Activated naive CD8-positive, alpha-beta T cell treated with anti-CD3 and anti-CD28 coated beads, Interleukin-2, amount 50 U/mL, for 24 hours (primary cell): ENCODE results near the gene RACK1.
"Not testable (repeated sequence)": the region's sequence is repeated elsewhere in the genome, so short reads cannot be mapped to it uniquely, and the experiment has no call there.

Source experiments
- ATAC-seq: fragments of 150-1000 bp; cut with Tn5 transposase; one replicate; pipeline ENCODE4 v1.10.0; 2021
- DNase-seq: peaks from one replicate; pipeline ENCODE4 v3.0.0; 2021
- H3K27ac Mint-ChIP-seq: one replicate; pipeline ENCODE4 v1.8.0; 2021; ENCODE audit warnings: mild to moderate bottlenecking, mixed read lengths
- H3K27me3 Mint-ChIP-seq: one replicate; pipeline ENCODE4 v1.8.0; 2021; ENCODE audit warnings: mixed read lengths
- H3K36me3 Mint-ChIP-seq: one replicate; pipeline ENCODE4 v1.8.0; 2021; ENCODE audit warnings: low read depth, mixed read lengths
- H3K4me1 Mint-ChIP-seq: one replicate; pipeline ENCODE4 v1.8.0; 2021; ENCODE audit warnings: mixed read lengths
- H3K4me3 Mint-ChIP-seq: one replicate; pipeline ENCODE4 v1.8.0; 2021; ENCODE audit warnings: mild to moderate bottlenecking, moderate library complexity, mixed read lengths
- H3K9me3 Mint-ChIP-seq: one replicate; pipeline ENCODE4 v1.8.0; 2021; ENCODE audit warnings: mixed read lengths

RACK1 gene

DNA sequence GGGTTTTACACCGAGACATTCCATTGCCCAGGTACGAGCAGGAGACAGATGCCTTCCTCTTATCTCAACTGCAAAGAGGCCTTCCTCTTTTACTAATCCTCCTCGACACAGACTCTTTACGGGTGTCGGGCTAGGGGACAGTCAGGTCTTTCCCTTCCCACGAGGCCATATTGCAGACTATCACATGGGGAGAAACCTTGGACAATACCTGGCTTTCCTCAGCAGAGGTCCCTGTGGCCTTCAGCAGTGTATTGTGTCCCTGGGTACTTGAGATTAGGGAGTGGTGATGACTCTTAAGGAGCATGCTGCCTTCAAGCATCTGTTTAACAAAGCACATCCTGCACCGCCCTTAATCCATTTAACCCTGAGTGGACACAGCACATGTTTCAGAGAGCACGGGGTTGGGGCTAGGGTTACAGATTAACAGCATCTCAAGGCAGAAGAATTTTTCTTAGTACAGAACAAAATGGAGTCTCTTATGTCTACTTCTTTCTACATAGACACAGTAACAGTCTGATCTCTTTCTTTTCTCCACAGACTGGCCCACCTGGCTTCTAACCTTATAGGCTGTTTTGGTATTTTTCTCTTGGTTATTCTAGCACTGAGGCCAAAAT, 23.7 kb upstream of the RACK1 start:
- ATAC-seq, H3K27me3 Mint-ChIP-seq, DNase-seq, H3K27ac Mint-ChIP-seq, H3K4me3 Mint-ChIP-seq, H3K9me3 Mint-ChIP-seq, H3K4me1 Mint-ChIP-seq: not testable (repeated sequence)
- H3K36me3 Mint-ChIP-seq, result peaks cover 12% of the 10 kb centered on the region

DNA sequence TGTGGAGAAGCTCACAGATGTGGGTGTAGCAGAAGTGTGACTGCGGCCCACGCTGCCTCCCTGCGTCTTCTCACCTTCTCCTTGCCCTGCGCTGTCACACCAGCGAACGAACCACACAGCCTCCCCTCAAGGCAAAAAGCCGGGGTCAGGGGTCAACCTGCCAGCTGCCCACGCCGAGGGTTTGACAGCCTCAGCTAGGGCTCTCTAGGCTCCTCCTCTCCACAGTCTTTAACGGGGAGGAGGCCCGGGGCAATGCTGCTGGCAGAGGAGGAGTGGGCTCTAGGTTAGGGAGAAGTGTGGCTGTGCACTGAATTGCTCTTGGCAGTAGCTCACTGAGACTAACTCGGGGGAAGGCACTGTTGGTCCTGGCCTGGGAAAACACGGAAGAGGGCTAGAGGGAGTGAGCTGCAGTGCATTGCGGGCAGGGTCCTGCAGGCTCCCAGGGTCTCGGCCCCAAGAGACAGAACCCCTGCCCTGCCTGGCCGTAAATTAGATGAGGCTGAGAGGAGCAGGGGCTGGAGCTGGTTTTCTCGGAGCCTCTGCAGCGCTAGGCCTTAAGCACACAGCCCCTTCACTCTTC, 21.5 kb upstream of the RACK1 start:
- no peak overlapping the region for H3K4me3 Mint-ChIP-seq
- no peaks in the 10 kb centered on the region for H3K27me3 Mint-ChIP-seq
- peaks cover 4% of the 10 kb centered on the region for H3K4me1 Mint-ChIP-seq
- no peaks in the 10 kb centered on the region for H3K9me3 Mint-ChIP-seq
- peaks cover 12% of the 10 kb centered on the region for H3K36me3 Mint-ChIP-seq
- H3K27ac Mint-ChIP-seq, result no peak overlapping the region
- ATAC-seq (no peak), DNase-seq (no peak)

DNA sequence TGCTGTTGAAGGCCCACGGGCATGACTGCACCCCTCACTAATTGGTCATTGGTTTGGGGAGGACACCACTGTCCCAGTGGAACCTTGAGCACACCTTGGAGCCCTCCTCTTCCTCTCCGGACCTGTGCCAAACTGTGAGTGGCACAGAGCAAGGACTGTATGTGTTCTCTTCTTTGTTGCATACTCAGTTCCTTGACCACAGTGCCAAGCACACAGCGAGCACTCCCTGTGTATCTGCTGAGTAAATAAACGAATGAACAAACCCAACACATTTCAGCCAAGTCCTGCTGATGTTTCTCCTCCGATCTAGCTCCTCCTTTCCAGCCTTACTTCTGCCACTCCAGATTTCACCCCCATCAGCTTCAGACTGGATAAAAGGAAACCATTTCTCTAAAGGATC, 19.9 kb upstream of the RACK1 start:
- ATAC-seq (no peak), DNase-seq (no peak)
- peaks cover 15% of the 10 kb centered on the region for H3K4me1 Mint-ChIP-seq
- peaks cover 12% of the 10 kb centered on the region for H3K36me3 Mint-ChIP-seq
- no peak overlapping the region for H3K4me3 Mint-ChIP-seq
- no peaks in the 10 kb centered on the region for H3K9me3 Mint-ChIP-seq
- H3K27ac Mint-ChIP-seq, result no peak overlapping the region
- H3K27me3 Mint-ChIP-seq, result no peaks in the 10 kb centered on the region

DNA sequence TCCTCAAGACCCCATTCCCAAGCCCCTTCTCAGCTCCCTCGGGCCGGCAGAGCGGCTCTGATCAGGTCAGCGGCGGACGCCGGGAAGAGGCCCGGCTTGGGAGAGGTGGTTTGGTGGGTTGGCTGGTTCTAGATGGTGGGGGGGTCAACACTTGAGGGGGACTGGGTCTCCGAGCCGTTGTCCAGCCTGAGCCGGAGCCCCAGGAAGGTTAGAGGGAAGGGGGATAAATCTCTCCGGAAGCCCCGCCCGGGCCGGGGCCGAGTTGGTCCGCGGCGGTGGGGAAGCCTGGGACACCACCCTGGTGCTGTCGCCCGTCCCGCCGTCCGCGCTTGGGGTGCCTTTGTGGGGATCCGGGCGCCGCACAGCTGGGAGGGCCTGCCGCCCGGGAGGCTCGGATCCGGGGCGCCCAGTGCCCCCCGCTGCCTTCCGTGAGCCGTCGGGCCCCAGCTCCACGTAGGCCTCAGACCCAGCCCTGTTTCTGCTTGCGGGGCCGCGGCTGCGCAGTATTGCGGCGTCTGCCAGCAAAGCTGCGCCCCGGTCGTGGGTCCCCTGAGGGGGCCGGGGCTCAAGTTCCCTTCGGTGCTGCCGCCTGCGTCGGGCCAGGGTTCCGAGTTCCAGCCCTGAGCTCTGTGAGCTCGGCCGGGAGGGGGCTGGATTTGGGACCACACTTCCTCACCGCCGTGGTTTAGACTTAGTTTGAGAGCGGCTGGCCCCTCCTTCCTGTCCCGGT, 17.8 kb upstream of the RACK1 start:
- peak overlapping the region; percentile 97 for H3K4me3 Mint-ChIP-seq
- no peaks in the 10 kb centered on the region for H3K27me3 Mint-ChIP-seq
- H3K27ac Mint-ChIP-seq, result peak overlapping the region; percentile 97
- DNase-seq, result peak; percentile 73
- peaks cover 34% of the 10 kb centered on the region for H3K4me1 Mint-ChIP-seq
- no peaks in the 10 kb centered on the region for H3K9me3 Mint-ChIP-seq
- peak; percentile 62 for ATAC-seq
- peaks cover 23% of the 10 kb centered on the region for H3K36me3 Mint-ChIP-seq

DNA sequence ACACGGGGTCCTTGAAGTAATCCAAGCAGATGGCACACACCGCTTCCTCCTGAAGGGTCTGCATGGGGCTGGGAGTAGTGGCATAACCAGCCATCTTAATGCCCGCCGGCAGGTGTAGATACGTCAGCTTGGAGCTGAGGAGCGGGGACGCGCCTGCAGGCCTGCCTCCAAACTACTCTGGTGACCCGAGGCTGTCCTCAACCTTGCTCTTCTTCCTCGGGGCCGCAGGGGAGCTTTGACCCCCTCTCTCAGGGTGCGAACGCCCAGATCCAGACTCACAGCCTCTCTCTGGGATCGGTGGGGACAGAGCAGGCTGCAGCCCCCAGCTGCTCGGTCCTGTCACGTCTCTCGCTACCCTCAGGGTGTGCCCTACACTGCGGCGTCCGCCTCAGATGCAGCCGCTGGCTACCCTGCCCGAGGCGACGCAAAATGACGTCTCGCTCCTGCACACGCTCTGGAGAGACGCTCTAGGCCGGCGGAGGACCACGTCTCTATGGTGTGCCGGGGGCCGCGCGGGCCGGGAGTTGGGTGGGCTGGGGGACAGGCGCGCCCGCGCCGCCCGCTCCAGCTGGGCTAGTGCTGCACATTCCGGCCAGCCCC, 17.1 kb upstream of the RACK1 start, which contains the start of gene TRIM52:
Gene TRIM52, minus strand, starts transcription at position 424 of the 600 bp plus-strand sequence. Its CDS starts 330 bp downstream, at position 94.
- Mint-ChIP-seq H3K27ac (peak within 1 kb of the TSS; percentile 97), H3K36me3 (peaks cover 28% of the 10 kb centered on the region), H3K9me3 (no peaks in the 10 kb centered on the region), H3K4me1 (peaks cover 40% of the 10 kb centered on the region), H3K27me3 (no peaks in the 10 kb centered on the region), H3K4me3 (peak within 1 kb of the TSS; percentile 97)
- peak; percentile 90 for ATAC-seq
- DNase-seq, result peak; percentile 90

DNA sequence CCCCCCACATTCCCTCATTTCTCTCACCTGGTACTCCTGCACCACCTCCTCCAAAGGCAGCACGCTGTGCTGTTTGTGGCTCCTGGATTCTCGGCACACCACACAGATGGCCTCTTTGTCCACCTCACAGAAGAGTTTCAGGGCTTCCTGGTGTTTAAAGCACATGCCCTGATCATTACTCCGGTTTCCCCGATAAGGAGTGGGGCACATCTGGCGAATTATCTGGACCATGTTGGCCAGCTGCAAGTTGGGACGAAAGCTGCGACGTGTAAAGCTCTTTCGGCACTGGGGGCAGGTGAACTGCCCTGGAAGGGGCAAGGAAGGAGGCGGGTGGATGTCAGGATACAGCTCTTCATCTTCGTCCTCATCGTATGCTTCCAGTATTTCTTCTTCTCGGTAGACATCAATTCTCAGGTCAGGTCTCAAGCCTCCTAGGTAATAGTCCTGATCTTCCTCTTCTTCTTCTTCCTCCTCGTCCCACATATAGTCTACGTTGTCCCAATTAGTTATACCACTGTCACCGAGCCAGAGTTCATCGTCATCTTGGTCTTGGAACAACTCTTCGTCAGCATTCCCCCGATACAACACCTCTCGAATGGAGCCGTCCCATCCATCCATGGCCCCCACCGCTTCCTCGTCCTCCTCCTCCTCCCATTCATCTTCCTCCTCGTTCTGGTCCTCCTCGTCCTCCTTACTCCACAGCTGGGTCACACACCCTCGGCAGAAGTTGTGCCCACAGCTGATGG, 16.4 kb upstream of the RACK1 start:
- H3K36me3 Mint-ChIP-seq, result peaks cover 34% of the 10 kb centered on the region
- H3K4me1 Mint-ChIP-seq, result peaks cover 47% of the 10 kb centered on the region
- ATAC-seq (no peak), DNase-seq (no peak)
- peak overlapping the region; percentile 97 for H3K4me3 Mint-ChIP-seq
- H3K27ac Mint-ChIP-seq, result peak overlapping the region; percentile 97
- H3K9me3 Mint-ChIP-seq, result no peaks in the 10 kb centered on the region
- no peaks in the 10 kb centered on the region for H3K27me3 Mint-ChIP-seq

DNA sequence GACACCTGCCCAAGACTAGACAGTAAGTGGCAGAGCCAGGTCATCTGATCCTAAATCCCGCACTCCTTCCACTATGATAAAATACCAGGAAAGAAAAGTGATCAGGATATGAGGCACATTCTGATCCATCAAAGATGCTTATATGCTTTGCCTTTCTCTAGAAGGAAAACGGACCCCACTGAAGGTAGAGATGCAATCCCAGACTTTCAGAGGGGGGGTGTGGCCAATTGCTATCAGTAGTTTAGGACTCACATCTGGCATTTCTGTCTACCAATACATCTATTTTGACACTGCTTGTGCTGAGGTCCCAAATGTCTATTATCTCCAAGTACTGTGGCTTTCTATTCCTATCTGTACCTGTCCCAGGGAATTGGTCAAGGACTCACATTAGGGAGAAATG, 15.6 kb upstream of the RACK1 start:
- Mint-ChIP-seq H3K4me3 (peak overlapping the region; percentile 97), H3K36me3 (peaks cover 39% of the 10 kb centered on the region), H3K27ac (peak overlapping the region; percentile 97), H3K9me3 (no peaks in the 10 kb centered on the region), H3K27me3 (no peaks in the 10 kb centered on the region), H3K4me1 (peaks cover 55% of the 10 kb centered on the region)
- DNase-seq (no peak), ATAC-seq (no peak)

DNA sequence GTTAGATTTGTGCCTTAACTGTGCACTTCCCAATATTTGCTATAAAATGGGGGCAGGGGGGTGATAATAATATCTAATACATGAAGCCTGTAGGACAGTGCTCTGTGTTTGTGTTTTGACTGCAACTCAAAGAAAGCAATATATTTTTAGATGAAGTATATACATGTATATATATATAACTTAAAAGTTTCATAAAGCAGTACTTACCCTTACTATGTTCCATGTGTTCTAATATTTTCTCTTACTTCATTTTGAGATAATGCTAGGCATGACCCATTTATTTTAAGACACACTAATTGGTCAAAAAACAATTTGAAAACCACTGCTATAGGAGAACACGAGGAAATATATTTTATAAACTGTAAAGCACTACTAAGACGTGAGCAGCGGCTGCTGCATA, 14.9 kb upstream of the RACK1 start:
- Mint-ChIP-seq H3K27ac (peak overlapping the region; percentile 11), H3K4me3 (peak overlapping the region; percentile 97), H3K9me3 (no peaks in the 10 kb centered on the region), H3K27me3 (no peaks in the 10 kb centered on the region), H3K36me3 (peaks cover 36% of the 10 kb centered on the region), H3K4me1 (peaks cover 57% of the 10 kb centered on the region)
- DNase-seq (no peak), ATAC-seq (no peak)

DNA sequence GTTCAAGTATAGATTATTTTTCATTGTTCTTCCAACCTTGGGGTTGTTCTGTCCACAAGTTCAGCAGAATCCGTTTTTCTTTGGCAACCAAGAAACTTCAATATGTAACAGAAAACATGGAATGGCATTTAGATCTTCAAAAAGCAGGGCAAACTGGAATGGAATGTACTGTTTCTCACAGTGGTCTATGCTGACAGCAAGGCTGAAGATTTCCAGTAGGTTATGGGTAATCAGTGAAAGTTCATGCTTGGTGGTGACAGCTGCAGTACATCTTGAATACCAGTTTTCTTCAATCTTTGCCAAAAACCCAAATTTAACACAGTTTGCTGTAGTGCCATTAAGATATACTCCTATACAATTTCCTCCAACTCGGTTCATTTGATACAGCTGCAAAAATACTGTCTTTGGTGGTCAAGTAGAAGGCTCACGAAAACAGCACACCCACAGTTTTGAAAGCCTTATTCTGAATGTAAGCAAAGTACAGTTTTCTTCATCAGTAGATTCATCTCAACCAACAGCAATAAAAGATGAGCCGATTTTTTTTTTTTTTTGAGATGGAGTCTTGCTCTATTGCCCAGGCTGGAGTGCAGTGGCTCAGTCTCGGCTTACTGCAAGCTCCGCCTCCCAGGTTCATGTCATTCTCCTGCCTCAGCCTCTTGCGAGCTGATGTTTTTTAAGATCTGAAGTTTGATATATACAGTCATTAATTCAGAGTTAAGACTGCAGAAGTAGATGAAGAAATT, 12.3 kb upstream of the RACK1 start:
- peaks cover 41% of the 10 kb centered on the region for H3K36me3 Mint-ChIP-seq
- no peaks in the 10 kb centered on the region for H3K27me3 Mint-ChIP-seq

DNA sequence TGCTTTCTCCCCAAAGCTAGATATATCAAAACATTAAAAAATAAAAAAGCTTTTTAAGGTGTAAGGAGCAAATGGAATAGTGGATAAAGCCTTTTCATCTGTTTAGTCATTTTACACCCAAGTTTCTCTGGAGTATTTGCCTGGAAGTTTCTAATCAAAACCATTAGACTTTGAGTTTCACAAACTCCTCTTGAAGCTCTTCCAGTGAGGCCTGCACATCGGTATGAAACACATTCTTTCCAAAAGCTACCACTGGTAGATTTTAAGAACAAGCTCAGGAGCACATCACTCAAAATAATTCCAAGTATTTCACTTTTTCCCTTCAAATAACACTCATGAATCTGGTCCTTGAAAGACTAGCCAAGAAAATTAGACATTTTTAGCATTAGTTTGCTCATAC, 11.6 kb upstream of the RACK1 start:
- no peaks in the 10 kb centered on the region for H3K9me3 Mint-ChIP-seq
- peak overlapping the region; percentile 39 for H3K27ac Mint-ChIP-seq
- no peak for DNase-seq
- H3K4me3 Mint-ChIP-seq, result no peak overlapping the region
- ATAC-seq, result no peak
- H3K27me3 Mint-ChIP-seq, result no peaks in the 10 kb centered on the region
- peaks cover 46% of the 10 kb centered on the region for H3K36me3 Mint-ChIP-seq
- peaks cover 72% of the 10 kb centered on the region for H3K4me1 Mint-ChIP-seq

More for the DNA sequence above, 12.3 kb upstream of the RACK1 start:
- no peak overlapping the region for H3K4me3 Mint-ChIP-seq
- peaks cover 69% of the 10 kb centered on the region for H3K4me1 Mint-ChIP-seq
- H3K9me3 Mint-ChIP-seq, result no peaks in the 10 kb centered on the region
- H3K27ac Mint-ChIP-seq, result peak overlapping the region; percentile 32
- DNase-seq (no peak), ATAC-seq (no peak)

DNA sequence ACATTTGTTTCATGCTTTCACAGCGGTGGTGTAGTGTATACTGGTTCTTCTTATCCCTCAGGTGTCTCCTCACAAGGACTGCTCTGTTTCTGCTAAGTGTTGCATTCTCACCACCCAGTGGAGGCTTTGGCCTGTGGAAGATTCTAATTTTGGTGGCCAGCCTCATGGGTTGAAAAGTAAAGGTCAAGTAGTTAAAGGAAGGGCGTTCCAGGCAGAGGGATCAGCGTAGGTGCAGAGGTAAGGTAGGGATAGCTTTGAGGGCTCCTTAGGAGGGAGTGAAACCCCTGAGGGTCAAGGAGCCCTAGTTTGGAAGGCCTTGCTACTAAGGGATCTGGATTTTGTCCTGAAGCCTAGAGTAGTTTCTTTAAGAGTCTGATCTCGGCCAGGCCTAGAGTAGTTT, 4.6 kb upstream of the RACK1 start:
- Mint-ChIP-seq H3K4me3 (peak overlapping the region; percentile 94), H3K36me3 (peaks cover 33% of the 10 kb centered on the region)
- DNase-seq, result no peak

DNA sequence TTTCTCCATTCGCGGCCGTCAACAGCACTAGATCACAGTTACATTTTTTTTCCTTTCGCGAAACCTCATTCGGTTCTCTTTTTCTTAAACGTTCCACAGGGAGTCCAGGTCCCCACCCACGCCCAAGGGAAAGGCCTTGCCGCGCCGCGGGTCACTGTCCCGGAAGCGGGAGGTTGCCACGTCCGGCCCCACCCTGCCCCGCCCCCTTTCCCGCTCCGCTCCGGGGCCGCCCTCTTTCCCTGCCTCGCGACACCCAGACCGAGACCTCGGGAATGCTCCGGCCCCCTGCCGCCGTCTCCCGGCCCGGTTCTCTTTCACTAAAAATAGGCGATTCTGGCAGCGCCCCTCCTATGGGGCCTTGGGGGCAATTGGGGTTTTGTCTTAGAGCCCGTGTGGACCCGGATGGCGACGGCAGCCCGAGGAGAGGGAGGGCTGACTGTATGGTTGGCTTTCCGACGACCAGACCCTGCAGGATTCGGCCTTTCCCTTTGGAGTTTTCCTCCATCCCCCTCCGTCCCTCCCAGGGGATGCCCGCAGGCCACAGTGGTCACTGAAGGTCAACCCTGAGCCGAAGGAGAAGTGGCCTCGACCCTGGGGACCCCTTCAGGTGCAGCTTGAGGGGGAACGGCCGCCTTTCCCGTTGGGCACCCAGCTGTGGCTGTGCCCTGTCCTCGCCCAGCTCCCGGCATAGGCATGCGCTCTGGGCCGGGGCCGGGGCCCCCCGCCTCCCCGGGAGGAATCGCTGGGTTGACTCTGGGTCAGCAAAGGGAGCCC, 2.8 kb upstream of the RACK1 start:
- Mint-ChIP-seq H3K9me3 (no peaks in the 10 kb centered on the region), H3K27ac (peak overlapping the region; percentile 99), H3K27me3 (no peaks in the 10 kb centered on the region), H3K4me1 (peaks cover 71% of the 10 kb centered on the region), H3K36me3 (peaks cover 48% of the 10 kb centered on the region), H3K4me3 (peak overlapping the region; percentile 94)
- ATAC-seq (peak; percentile 49), DNase-seq (peak; percentile 88)

More for the DNA sequence above, 4.6 kb upstream of the RACK1 start:
- Mint-ChIP-seq H3K27ac (peak overlapping the region; percentile 87), H3K9me3 (no peaks in the 10 kb centered on the region), H3K27me3 (no peaks in the 10 kb centered on the region), H3K4me1 (peaks cover 63% of the 10 kb centered on the region)
- ATAC-seq, result no peak
